ENCODE data around the gene GOLGA6L26. TPM values are rescaled to one million over a fixed set of nuclear protein-coding genes. Genes with fewer than 3 reads are reported as not detected.
"Not testable (repeated sequence)": the region's sequence is repeated elsewhere in the genome, so short reads cannot be mapped to it uniquely, and the experiment has no call there.

GOLGA6L26 gene
- not detected for total RNA-seq

GRCh38 chr15:23334096-23334495 is at the start of gene GOLGA6L26:
Gene GOLGA6L26 (minus strand): TSS chr15:23334196. CDS start chr15:23334135, 61 bp downstream.
- H3K36me3 ChIP-seq; H3K27me3 ChIP-seq; H3K9me3 ChIP-seq; H3K4me1 ChIP-seq; H3K9ac ChIP-seq (ENCODE audit: low read depth in 2 of 2, low read length in 2 of 2); intact Hi-C loops (cut with DNase I); H3K4me3 ChIP-seq; DNase-seq; H3K27ac ChIP-seq: not testable (repeated sequence)

- H3K27ac ChIP-seq; H3K36me3 ChIP-seq; H3K27me3 ChIP-seq; H3K4me3 ChIP-seq; intact Hi-C loops (cut with DNase I); H3K9me3 ChIP-seq; H3K9ac ChIP-seq (ENCODE audit: low read depth in 2 of 2, low read length in 2 of 2); H3K4me1 ChIP-seq; DNase-seq: not testable (repeated sequence)
Observed at GRCh38 chr15:23381192-23381591, 47.2 kb upstream of the GOLGA6L26 start.

- H3K36me3 ChIP-seq; H3K27me3 ChIP-seq; H3K9me3 ChIP-seq; H3K4me3 ChIP-seq; DNase-seq; H3K4me1 ChIP-seq; intact Hi-C loops (cut with DNase I); H3K27ac ChIP-seq; H3K9ac ChIP-seq (ENCODE audit: low read depth in 2 of 2, low read length in 2 of 2): not testable (repeated sequence)
Observed at GRCh38 chr15:23380700-23381099, 46.7 kb upstream of the GOLGA6L26 start.

- intact Hi-C loops (cut with DNase I); H3K36me3 ChIP-seq; DNase-seq: not testable (repeated sequence)
Observed at GRCh38 chr15:23378946-23379345, 45.0 kb upstream of the GOLGA6L26 start.

GRCh38 chr15:23374226-23374625 is 40.2 kb upstream of the GOLGA6L26 start:
- H3K27ac ChIP-seq; H3K4me3 ChIP-seq; H3K27me3 ChIP-seq; intact Hi-C loops (cut with DNase I); DNase-seq; H3K4me1 ChIP-seq; H3K9me3 ChIP-seq; H3K9ac ChIP-seq (ENCODE audit: low read depth in 2 of 2, low read length in 2 of 2); H3K36me3 ChIP-seq: not testable (repeated sequence)

More at GRCh38 chr15:23378946-23379345, 45.0 kb upstream of the GOLGA6L26 start:
- H3K27ac ChIP-seq; H3K9me3 ChIP-seq; H3K4me1 ChIP-seq; H3K27me3 ChIP-seq; H3K9ac ChIP-seq (ENCODE audit: low read depth in 2 of 2, low read length in 2 of 2); H3K4me3 ChIP-seq: not testable (repeated sequence)

- DNase-seq; H3K27ac ChIP-seq; H3K36me3 ChIP-seq; intact Hi-C loops (cut with DNase I); H3K4me1 ChIP-seq; H3K27me3 ChIP-seq; H3K9me3 ChIP-seq; H3K9ac ChIP-seq (ENCODE audit: low read depth in 2 of 2, low read length in 2 of 2); H3K4me3 ChIP-seq: not testable (repeated sequence)
Observed at GRCh38 chr15:23372891-23373600, 39.0 kb upstream of the GOLGA6L26 start.

GRCh38 chr15:23372284-23372683 is 38.3 kb upstream of the GOLGA6L26 start:
- H3K9ac ChIP-seq (ENCODE audit: low read depth in 2 of 2, low read length in 2 of 2) = no peak overlapping the region
- no peaks in the 10 kb centered on the region for H3K36me3 ChIP-seq
- H3K9me3 ChIP-seq = no peaks in the 10 kb centered on the region
- H3K27ac ChIP-seq = no peak overlapping the region
- no peaks in the 10 kb centered on the region for H3K27me3 ChIP-seq
- no peak for TF ChIP-seq CTCF (IDR thresholded peaks at IDR 0.05)
- H3K4me1 ChIP-seq = no peaks in the 10 kb centered on the region
- no peak for DNase-seq
- no peak overlapping the region for H3K4me3 ChIP-seq
- intact Hi-C loops (cut with DNase I) = no loop called here

- H3K36me3 ChIP-seq; H3K27me3 ChIP-seq; H3K4me3 ChIP-seq; intact Hi-C loops (cut with DNase I); H3K27ac ChIP-seq; DNase-seq; H3K9ac ChIP-seq (ENCODE audit: low read depth in 2 of 2, low read length in 2 of 2); H3K4me1 ChIP-seq; H3K9me3 ChIP-seq: not testable (repeated sequence)
Observed at GRCh38 chr15:23371868-23372267, 37.9 kb upstream of the GOLGA6L26 start.

- H3K4me1 ChIP-seq; H3K27ac ChIP-seq; DNase-seq; H3K4me3 ChIP-seq; H3K36me3 ChIP-seq; H3K9ac ChIP-seq (ENCODE audit: low read depth in 2 of 2, low read length in 2 of 2); H3K27me3 ChIP-seq; intact Hi-C loops (cut with DNase I); H3K9me3 ChIP-seq: not testable (repeated sequence)
Observed at GRCh38 chr15:23371134-23371533, 37.1 kb upstream of the GOLGA6L26 start.
